K562 treated with DMSO at 1 percent for 24 hours (cell line): ENCODE results near the gene F11R. TPM values are rescaled to one million over a fixed set of nuclear protein-coding genes. Genes with fewer than 3 reads are reported as not detected.

Source experiments
- total RNA-seq: library from RNA; unstranded; fragments of 300-600 nt; gene quantifications from 2 replicates; pipeline ENCODE4 v1.2.3, GENCODE V29; 2022; ENCODE audit warnings: low read depth; ENCODE audit not compliant: insufficient read depth

F11R gene
- total RNA-seq, result 44.7 and 49.1 TPM in 2 replicates

DNA sequence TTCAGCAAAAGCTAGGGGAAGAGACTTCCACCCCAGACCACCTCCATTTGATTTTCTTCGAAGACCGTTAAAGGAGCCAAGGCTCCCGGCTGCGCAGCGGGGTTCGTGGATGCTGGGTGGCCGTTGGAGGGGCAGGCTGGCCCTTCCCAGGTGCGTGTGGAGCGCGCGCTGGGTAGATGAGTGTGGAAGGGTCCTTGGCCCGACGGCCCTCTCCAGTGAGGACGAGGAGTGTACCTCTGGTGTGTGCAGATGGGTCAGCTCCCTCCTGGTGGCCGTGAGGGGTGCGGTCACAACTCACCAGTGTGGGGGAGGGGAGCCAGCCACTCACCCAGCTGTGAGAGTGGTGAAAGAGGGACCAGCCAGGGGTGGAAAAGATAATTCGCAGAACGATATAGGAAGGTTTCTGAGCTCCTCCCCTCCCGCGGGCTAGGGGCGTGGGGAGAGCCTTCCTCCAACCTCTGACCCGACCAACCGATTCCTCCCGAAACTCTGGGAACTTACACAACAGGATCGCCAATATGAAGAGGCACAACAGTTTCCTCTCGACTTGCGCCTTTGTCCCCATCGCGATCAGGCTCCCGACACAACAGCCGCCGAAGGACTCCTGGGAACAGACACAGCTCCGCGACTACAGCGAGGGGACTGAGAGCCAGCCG lies at the start of gene F11R:
Gene F11R (minus strand): TSS at position 644 of the 656 bp plus-strand sequence. CDS start 79 bp downstream, at position 565.

DNA sequence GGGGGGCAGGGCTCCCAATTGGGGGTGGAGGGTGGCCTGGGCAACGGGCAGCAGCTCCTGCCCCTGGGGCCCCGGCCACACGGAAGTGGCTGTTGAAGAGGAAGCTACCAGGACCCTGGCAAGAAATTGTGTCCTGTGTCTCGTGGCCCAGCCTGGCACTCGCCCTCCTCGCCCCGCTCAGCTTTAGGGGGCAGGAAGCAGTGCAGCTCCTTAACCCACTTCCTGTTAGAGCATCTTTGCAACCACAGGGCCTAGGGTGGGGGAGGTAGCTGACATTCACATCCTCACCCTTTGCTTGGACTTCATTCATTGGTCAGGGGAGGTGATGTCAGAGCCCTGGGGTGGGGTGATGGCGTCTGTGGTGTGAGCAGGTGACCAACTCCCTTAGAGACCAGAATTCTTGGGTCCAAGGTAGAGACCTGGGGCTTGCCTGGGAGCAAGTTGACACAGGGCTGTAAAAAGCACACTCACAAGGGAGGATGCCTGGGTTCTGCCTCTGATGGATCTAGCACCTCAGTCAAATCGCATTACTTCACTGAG lies 48.8 kb upstream of the F11R start, which contains the start of gene ARHGAP30:
Gene ARHGAP30 (minus strand): TSS at position 161 of the 540 bp plus-strand sequence. CDS start 267 bp downstream, outside the sequence.

GRCh38 chr1:161045736-161046604 lies 25.0 kb upstream of the F11R start, which contains the start of gene USF1:
Gene USF1 (minus strand): TSS chr1:161045977. CDS start chr1:161043275, 2,702 bp downstream.

GRCh38 chr1:161038523-161039153 lies 17.7 kb upstream of the F11R start, which contains the start of gene TSTD1:
Gene TSTD1 (minus strand): TSS chr1:161038964. CDS start chr1:161038889, 75 bp downstream.

DNA sequence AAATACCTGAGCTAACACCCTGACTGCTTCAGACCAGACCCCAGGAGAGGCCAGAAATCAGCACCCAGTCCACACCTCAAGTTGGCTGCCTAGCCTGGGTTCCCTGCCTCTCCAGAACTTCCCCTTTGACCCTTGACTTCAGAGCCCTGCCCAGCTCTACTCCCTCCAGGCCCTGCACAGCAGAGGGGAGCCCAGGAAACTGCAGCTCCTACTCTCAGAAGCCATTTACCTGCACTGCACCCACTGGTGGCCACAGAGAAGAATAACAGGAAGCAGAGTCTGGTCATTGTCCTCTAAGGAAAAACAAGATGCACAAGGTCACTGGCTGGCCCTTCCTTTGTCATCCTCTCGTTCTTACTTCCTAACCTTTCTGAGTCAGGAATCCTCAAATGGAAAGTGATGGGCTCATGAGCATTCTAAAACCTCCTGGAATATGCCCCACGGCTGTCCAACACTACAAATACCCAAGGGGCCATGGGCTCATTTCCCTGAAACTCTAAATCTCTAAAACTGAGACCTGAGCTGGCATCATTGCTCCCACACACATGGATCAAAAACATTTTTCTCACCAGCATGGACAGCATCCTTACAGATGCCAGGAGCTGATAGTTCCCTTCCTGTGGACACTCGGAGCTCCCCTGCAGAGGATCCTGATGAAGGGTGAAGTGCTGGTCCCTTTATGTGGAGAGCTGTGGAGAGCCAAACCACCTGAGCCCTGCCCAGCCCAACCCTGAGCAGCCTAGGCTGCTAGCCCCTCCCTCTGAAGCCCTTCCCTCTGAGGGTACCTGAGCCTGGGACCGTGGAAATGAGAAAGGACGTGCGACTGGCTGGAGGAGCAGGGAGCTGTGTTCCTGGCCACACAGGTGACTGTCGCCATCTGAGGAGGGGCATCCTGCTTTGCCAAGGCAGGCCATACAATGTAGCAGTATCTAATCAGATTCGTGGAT lies 66.5 kb downstream of the F11R start, which contains the start of gene ITLN2:
Gene ITLN2 (minus strand): TSS at position 652 of the 947 bp plus-strand sequence. CDS start 68 bp downstream, at position 584.

Other genes with a start within 250 kb of the F11R start
- not detected in 2 replicates for gene LY9, start 225.0 kb downstream of the F11R start, total RNA-seq
- not detected in 2 replicates for gene CD244, start 158.3 kb downstream of the F11R start, total RNA-seq
- not detected in 2 replicates for gene ITLN1, start 136.0 kb downstream of the F11R start, total RNA-seq
- gene ITLN2, start 66.3 kb downstream of the F11R start, total RNA-seq, result not detected in 2 replicates
- gene TSTD1, start 17.8 kb upstream of the F11R start, total RNA-seq, result not detected in 2 replicates
- gene USF1, start 24.8 kb upstream of the F11R start, total RNA-seq, result 61.4 and 67.8 TPM in 2 replicates
- 0.14 and 0.21 TPM in 2 replicates for gene ARHGAP30, start 48.7 kb upstream of the F11R start, total RNA-seq
- gene NECTIN4, start 68.4 kb upstream of the F11R start, total RNA-seq, result not detected in 2 replicates
- not detected in 2 replicates for gene KLHDC9, start 77.2 kb upstream of the F11R start, total RNA-seq
- 154 and 160 TPM in 2 replicates for gene PFDN2, start 96.9 kb upstream of the F11R start, total RNA-seq
- 44.0 and 47.1 TPM in 2 replicates for gene NIT1, start 97.0 kb upstream of the F11R start, total RNA-seq
- 37.3 and 40.2 TPM in 2 replicates for gene DEDD, start 111.5 kb upstream of the F11R start, total RNA-seq
- gene UFC1, start 132.8 kb upstream of the F11R start, total RNA-seq, result 79.8 and 89.5 TPM in 2 replicates
- gene USP21, start 138.3 kb upstream of the F11R start, total RNA-seq, result 19.6 and 23.4 TPM in 2 replicates
- gene PPOX, start 145.3 kb upstream of the F11R start, total RNA-seq, result 43.4 and 44.1 TPM in 2 replicates
- 77.4 and 78.2 TPM in 2 replicates for gene B4GALT3, start 156.4 kb upstream of the F11R start, total RNA-seq
- gene ADAMTS4, start 177.9 kb upstream of the F11R start, total RNA-seq, result 1.3 and 2.1 TPM in 2 replicates
- gene NDUFS2, start 181.2 kb upstream of the F11R start, total RNA-seq, result 86.9 and 97.5 TPM in 2 replicates
- gene FCER1G, start 194.1 kb upstream of the F11R start, total RNA-seq, result 2.4 TPM in 1 of 2 replicates, not detected in the other
- not detected in 2 replicates for gene APOA2, start 202.5 kb upstream of the F11R start, total RNA-seq
- 18.4 and 18.8 TPM in 2 replicates for gene TOMM40L, start 204.9 kb upstream of the F11R start, total RNA-seq
- gene NR1I3, start 217.1 kb upstream of the F11R start, total RNA-seq, result 0.82 and 0.86 TPM in 2 replicates
- not detected in 2 replicates for gene PCP4L1, start 237.6 kb upstream of the F11R start, total RNA-seq